ENCODE data around the gene CAMTA1.
A peak's percentile ranks its signal among the peaks of the same experiment; 100 is the strongest.

Gene CAMTA1

DNA sequence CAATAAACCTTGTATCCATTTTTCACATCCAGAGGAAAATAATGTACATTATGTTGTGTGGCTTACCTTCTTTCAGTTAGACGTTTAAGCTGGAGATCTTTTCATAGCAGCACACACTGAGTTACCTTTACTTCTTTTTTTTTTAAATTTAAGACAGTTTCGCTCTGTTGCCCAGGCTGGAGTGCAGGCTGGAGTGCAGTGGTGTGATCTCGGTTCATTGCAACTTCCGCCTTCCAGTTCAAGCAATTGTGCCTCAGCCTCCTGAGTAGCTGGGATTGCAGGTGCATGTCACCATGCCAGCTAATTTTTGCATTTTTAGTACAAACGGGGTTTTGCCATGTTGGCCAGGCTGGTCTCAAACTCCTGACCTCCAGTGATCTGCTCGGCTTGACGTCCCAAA lies 7.4 kb upstream of the CAMTA1 start:
- TF ChIP-seq, protein P1, sequence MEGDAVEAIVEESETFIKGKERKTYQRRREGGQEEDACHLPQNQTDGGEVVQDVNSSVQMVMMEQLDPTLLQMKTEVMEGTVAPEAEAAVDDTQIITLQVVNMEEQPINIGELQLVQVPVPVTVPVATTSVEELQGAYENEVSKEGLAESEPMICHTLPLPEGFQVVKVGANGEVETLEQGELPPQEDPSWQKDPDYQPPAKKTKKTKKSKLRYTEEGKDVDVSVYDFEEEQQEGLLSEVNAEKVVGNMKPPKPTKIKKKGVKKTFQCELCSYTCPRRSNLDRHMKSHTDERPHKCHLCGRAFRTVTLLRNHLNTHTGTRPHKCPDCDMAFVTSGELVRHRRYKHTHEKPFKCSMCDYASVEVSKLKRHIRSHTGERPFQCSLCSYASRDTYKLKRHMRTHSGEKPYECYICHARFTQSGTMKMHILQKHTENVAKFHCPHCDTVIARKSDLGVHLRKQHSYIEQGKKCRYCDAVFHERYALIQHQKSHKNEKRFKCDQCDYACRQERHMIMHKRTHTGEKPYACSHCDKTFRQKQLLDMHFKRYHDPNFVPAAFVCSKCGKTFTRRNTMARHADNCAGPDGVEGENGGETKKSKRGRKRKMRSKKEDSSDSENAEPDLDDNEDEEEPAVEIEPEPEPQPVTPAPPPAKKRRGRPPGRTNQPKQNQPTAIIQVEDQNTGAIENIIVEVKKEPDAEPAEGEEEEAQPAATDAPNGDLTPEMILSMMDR (conservative IDR thresholded peaks at IDR 0.05; ENCODE audit: control insufficient read depth, insufficient read depth, low read depth, low read length), result no peak
- no peak for DNase-seq (ENCODE audit: low read depth)

DNA sequence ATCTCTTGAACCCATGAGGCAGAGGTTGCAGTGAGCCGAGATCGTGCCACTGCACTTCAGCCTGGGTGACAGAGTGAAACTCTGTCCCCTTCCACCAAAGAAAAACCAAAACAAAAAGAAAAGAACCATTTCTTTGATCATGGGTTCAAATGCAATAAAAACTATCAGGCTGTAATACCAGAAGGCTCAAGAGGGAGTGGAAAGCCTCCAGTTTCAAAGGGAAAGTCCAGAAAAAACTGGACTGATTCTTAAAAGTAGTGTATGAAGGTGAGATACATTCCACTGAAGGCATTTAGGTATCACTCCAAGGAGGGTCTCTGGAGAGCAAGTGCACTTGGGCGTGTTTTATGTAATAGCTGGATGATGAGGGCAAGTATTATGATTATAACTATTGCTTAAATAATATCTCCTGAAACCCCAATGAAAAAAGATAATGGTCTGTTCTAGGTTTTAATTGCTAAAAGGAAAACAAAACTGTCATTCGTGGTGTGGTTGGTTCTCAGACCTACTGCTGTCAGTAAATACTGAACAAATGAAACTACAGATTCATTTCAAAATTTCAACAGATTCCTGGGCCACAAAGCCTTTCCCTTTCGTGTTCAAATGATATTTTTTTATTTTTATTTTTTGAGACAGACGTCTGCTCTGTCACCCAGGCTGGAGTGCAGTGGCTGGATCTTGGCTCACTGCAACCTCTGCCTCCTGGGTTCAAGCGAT lies 6.0 kb upstream of the CAMTA1 start:
- TF ChIP-seq, protein P1 (conservative IDR thresholded peaks at IDR 0.05; ENCODE audit: control insufficient read depth, insufficient read depth, low read depth, low read length), result no peak

More for the DNA sequence above, 7.4 kb upstream of the CAMTA1 start:
- no peak overlapping the region for H3K4me3 ChIP-seq (ENCODE audit: control insufficient read depth, low read depth, low read length)

DNA sequence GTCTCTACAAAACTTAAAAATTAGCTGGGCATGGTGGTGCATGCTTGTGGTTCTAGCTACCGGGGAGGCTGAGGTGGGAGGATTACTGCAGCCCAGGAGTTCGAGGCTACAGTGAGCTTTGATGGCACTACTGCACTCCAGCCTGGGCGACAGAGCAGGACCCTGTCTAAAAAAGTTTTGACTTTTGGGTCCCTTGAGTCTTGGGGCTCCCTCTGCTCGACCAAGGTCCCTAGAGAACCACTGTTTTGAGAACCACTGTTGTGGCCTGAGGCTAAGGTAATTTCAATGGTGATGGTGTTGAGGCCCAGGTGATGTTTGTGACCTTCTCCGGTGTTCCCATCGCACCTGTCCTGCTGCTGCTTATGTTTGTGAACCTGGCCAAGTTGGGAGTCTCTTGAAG lies 3.1 kb upstream of the CAMTA1 start:
- TF ChIP-seq, protein P1 (conservative IDR thresholded peaks at IDR 0.05; ENCODE audit: control insufficient read depth, insufficient read depth, low read depth, low read length), result no peak

More for the DNA sequence above, 6.0 kb upstream of the CAMTA1 start:
- no peak for DNase-seq (ENCODE audit: low read depth)
- H3K4me3 ChIP-seq (ENCODE audit: control insufficient read depth, low read depth, low read length), result no peak overlapping the region

DNA sequence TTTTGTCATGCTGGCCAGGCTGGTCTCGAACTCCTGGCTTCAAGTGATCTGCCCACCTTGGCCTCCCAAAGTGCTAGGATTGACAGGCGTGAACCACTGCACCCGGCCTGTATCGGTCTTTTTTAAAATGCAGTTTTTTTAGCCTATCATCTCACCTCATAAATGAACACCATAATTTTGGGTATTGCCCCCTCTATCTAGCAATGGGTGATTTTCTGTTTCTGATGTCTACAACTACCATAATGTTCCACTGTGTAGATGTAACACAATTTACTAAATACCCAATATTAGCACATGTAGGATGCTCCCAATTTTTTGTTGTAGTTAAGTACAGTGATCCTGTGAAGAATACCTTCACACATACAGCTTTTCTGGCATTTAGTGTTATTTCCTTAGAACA lies 2.0 kb upstream of the CAMTA1 start:
- H3K4me3 ChIP-seq (ENCODE audit: control insufficient read depth, low read depth, low read length), result no peak overlapping the region
- no peak for DNase-seq (ENCODE audit: low read depth)
- TF ChIP-seq, protein P1 (conservative IDR thresholded peaks at IDR 0.05; ENCODE audit: control insufficient read depth, insufficient read depth, low read depth, low read length), result peak; percentile 7

More for the DNA sequence above, 3.1 kb upstream of the CAMTA1 start:
- H3K4me3 ChIP-seq (ENCODE audit: control insufficient read depth, low read depth, low read length), result no peak overlapping the region
- DNase-seq (ENCODE audit: low read depth), result no peak

DNA sequence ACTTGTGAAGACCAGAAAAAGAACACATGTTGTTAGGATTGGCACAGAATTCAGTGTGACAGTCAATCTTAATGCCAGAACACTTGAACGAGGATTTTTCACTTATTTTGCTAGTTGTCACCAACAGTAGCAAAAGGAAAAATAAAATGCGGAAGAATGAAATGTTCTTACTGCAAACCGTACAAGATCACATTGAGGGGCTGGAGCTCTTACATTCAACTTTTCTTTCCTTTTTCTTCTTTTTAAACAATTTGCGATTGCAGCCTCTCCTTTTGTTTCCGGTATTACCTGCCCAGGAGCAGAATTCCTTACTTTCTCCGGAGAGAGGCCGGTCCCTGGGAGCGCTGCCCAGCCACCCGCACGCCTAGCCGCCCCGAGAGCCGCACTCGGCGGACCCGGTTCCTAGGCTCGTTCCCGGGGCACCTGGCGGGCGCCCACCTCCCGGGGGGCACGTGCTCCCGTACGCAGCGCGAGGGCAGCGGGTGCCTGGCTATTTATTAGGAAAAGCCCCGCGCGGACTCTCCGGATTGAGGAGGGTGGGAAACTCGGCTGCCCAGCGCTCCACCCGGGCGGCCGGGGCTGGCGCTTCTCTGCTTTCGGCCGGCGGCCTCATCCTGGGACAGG lies 1.2 kb upstream of the CAMTA1 start:
- TF ChIP-seq, protein P1 (conservative IDR thresholded peaks at IDR 0.05; ENCODE audit: control insufficient read depth, insufficient read depth, low read depth, low read length), result no peak
- DNase-seq (ENCODE audit: low read depth), result peak; percentile 16
- H3K4me3 ChIP-seq (ENCODE audit: control insufficient read depth, low read depth, low read length), result peak overlapping the region; percentile 61

DNA sequence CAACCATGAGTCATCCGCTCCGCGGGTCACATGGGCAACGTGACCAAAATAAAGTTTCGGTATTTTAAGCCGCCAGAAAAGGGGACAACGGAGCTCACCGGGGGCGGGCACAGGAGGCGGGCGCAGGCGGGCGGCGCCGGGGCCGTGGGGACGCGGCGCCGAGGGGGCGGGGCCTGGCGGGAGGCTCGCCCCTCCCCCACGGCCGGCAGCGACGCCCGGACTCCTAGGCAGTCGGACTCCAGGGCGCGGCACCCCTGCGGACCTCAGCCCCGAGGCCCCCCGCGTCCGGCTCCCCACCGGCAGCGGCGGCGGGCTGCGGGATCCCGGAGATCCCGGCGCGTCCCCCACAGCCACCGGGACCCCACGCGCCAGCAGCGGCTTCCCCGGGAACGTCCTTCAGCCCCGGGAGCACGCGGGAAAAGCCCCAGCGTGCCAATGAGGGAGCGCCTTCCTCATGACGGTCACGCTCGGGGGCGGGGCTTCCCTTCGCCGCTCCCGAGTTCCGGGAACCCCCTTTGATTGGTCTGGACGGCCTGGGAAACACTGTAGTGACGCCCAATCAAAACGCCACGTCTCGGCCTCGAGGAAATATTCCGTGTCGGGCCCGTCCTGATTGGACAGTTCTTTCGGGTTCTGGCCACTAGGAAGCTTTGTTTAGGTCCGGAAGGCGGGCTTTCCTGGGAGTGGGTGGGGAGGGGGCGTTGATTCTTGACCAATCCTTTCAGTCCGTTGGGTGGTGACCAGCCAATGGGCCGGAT lies 515 bp upstream of the CAMTA1 start:
- DNase-seq (ENCODE audit: low read depth), result peak; percentile 100
- TF ChIP-seq, protein P1 (conservative IDR thresholded peaks at IDR 0.05; ENCODE audit: control insufficient read depth, insufficient read depth, low read depth, low read length), result no peak
- peak overlapping the region; percentile 61 for H3K4me3 ChIP-seq (ENCODE audit: control insufficient read depth, low read depth, low read length)

Data from fibroblast of mammary gland (primary cell).